Astrocyte of the cerebellum (primary cell): ENCODE results near the gene CASQ2.
A peak's percentile ranks its signal among the peaks of the same experiment; 100 is the strongest.

Experiments
- DNase-seq: peaks from one replicate; pipeline ENCODE4 v3.0.0-alpha.2; 2011; ENCODE audit warnings: low read depth
- H3K4me3 ChIP-seq: 2 replicates; pipeline ENCODE4 v1.5.1; 2011; ENCODE audit warnings: mild to moderate bottlenecking, low read depth, low read length, moderate library complexity
- in situ Hi-C: cut with HindIII; loops from 2 replicates; pipeline ENCODE4 v1.10.0; 2017; ENCODE audit warnings: low sequenced_read_pairs
- TF ChIP-seq, protein P1 (sequence below): IDR thresholded peaks from 2 replicates; pipeline ENCODE4 v1.5.1; 2012; ENCODE audit warnings: low read length, low read depth, moderate library complexity, mild to moderate bottlenecking; ENCODE audit errors: missing control alignments

CASQ2 gene

DNA sequence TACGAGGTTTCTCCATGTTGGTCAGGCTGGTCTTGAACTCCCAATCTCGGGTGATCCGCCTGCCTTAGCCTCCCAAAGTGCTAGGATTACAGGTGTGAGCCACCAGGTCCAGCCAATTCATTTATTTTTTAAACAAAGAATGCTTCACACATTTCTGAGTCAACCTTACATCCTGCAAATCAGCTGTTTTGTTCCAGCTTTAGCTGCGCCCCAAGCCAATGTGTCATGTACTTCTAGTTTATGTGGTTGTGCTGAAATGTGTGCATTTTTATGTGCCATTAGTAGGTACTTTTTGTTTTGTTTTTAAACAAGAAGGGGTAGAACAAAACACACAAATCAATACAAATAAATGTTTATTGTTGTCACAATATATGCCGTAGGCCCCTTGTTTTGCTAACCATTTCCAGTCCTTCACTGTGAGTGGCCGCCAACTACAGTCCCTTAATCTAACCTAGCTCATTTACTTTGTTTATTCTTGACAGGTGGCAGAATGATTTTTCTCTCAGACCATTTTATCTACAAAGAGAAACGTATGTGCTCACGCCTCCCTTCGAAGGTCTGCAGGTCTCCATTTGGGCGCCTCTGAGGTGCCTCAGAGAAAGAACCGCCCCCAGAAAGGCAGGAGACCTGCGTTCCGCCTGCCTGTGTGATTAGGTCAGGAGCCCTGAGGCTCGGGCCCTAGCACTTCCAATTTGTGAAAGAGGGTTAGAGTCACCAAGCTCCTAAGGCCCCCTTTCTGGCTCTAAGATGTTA lies 2.8 kb upstream of the CASQ2 start:
- no peak for DNase-seq
- TF ChIP-seq, protein P1, sequence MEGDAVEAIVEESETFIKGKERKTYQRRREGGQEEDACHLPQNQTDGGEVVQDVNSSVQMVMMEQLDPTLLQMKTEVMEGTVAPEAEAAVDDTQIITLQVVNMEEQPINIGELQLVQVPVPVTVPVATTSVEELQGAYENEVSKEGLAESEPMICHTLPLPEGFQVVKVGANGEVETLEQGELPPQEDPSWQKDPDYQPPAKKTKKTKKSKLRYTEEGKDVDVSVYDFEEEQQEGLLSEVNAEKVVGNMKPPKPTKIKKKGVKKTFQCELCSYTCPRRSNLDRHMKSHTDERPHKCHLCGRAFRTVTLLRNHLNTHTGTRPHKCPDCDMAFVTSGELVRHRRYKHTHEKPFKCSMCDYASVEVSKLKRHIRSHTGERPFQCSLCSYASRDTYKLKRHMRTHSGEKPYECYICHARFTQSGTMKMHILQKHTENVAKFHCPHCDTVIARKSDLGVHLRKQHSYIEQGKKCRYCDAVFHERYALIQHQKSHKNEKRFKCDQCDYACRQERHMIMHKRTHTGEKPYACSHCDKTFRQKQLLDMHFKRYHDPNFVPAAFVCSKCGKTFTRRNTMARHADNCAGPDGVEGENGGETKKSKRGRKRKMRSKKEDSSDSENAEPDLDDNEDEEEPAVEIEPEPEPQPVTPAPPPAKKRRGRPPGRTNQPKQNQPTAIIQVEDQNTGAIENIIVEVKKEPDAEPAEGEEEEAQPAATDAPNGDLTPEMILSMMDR: no peak
- H3K4me3 ChIP-seq: no peak overlapping the region
- in situ Hi-C loops: no loop called here

DNA sequence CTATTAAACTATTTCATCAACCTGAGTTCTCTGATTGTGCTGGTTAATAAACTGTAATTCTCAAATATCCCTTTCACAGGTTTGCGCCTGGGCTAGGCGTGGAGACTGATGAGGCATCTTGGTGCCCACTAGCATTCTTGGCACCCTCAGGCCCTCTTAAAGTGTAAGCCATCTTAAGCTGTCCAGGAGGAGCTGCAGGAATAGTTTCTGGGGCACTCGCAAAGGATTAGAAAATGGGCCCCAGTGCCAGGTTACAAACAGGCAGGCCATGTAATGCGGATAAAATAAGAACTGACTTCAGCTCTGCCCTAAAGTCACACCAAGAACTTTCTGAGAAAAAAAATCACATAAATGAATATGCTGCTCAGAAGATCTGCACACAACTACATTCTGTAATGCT lies 1.1 kb downstream of the CASQ2 start:
- no peak overlapping the region for H3K4me3 ChIP-seq

DNA sequence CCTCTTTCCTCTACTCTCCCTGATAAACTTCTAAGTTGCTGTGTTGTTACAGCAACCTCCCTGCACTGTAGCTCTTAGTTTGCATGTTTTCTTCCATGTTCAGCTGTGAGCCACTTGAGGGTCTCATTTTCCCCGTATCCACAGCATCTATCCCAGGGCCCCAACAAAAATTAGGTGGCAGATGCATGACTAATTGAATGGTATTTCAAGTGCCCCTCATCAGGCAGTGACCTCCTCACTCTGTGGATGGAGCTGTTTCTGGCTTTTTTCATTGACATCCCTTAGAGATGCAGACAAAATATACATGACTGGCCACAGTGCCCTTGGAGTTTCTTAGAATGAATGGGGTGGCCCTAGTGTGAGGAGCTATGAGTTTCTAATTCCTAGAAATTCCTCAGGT lies 3.4 kb downstream of the CASQ2 start:
- TF ChIP-seq, protein P1: no peak

More for the DNA sequence above, 1.1 kb downstream of the CASQ2 start:
- in situ Hi-C loops: no loop called here
- TF ChIP-seq, protein P1: no peak
- no peak for DNase-seq

DNA sequence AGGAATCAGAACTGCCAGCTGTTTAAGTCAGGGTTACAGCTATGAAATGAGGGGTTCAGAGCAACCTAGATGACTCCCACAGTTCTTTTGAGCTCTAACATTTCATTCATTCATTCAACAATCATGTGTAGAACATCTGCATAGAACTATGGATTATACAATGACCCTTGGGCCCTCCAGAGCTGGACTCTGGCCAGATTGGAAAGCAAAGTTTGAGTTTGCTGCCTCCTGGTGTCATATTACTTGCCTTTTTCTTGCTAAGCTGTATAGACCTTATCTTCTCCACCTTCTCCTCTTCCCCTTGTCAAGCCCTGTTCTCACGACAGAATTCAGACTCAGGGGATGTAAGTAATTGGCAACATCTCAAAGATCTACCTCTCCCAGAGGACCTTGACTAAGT lies 4.0 kb downstream of the CASQ2 start:
- no peak overlapping the region for H3K4me3 ChIP-seq
- TF ChIP-seq, protein P1: peak; percentile 34
- DNase-seq: no peak
- in situ Hi-C loops: no loop called here

More for the DNA sequence above, 3.4 kb downstream of the CASQ2 start:
- in situ Hi-C loops: no loop called here
- no peak for DNase-seq
- H3K4me3 ChIP-seq: no peak overlapping the region

DNA sequence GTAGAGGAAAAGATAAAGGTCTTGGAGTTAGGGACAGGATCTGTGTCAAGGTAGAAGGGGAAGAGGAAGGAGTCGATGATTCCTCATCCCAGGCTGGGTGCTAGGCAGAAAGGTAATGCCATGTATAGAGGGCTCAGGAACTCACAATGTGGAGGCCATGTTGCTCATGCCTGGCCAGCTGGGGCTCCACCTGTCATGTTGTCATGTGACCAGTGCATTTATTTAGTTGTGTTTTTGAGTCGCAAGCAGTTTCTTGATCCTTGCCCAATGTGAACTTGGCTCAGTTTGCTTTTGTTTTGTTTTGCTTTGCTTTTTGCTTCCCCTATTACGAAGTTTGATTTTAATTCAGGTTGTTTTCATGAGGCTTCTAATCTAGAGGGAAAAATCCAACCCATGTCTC lies 5.7 kb downstream of the CASQ2 start:
- no peak for DNase-seq
- TF ChIP-seq, protein P1: no peak
- in situ Hi-C loops: no loop called here
- H3K4me3 ChIP-seq: no peak overlapping the region

DNA sequence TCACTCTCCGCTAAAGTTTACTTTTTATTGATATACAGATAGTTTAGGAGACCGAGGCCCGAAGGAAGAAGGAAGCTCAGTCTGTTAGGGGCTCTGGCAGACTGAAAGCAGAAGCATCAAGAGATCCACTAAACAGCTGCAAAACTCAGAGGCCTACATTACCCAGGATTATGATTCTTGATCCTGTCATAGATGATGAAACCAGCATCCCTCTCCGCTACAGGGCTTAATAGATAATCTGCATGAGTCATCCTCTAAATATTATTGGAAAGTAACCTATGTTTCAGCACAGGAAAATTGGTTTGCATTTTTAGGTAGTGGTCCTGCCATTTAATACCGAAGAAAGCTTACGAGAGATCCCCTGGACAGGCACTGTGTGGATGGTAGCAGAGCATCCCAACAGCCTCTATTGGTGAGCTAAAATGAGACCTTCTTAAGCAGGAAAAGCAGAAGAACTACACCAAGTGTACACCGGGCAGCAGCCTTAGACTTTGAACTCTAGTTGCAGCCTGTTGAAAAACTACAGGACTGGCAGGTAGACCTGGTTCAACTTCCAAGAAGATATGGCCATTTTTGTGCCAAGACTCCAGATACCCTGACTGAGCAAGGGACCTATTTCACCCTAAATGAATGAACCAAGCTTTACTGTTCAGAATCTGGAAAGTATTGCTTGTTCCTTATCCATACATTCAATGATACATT lies 6.8 kb downstream of the CASQ2 start:
- H3K4me3 ChIP-seq: no peak overlapping the region
- in situ Hi-C loops: no loop called here
- no peak for DNase-seq
- TF ChIP-seq, protein P1: no peak
